PC-3 (cell line): ENCODE results near the gene NR2C2AP.

Source experiments
- EZH2phosphoT487 ChIP-seq: fragments of 300-600 bp; sonication (generic); IDR thresholded peaks from 2 replicates; pipeline ENCODE4 v1.6.1; 2018; ENCODE audit warnings: mild to moderate bottlenecking, antibody characterized with exemption, low read length, borderline replicate concordance
- TF ChIP-seq, protein P1 (sequence below): fragments of 300-600 bp; sonication (generic); conservative IDR thresholded peaks from 2 replicates; pipeline ENCODE4 v1.5.1; 2017; ENCODE audit warnings: antibody characterized with exemption, low read depth, mild to moderate bottlenecking, low read length

DNA sequence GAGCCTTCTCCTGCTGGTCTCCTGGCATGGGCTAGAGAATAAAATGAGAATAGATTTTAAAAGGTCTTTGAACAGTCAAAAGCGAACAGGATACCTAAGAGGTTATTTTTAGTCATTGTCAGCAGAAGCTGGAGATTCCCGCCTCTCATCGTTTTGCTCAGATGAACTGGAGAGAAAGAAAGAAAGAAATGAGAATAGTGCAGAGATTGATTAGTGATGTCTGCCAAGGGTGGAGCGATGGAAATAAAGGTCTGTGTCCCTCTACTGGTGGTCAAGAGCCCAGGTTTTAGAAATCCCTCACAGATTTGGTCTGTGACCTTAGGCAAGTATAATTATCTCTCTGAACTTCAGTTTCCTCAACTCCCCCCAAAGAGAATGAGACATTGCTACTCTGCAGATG, 13.9 kb upstream of the NR2C2AP start:
- TF ChIP-seq EZH2phosphoT487: no peak
- TF ChIP-seq, protein P1, sequence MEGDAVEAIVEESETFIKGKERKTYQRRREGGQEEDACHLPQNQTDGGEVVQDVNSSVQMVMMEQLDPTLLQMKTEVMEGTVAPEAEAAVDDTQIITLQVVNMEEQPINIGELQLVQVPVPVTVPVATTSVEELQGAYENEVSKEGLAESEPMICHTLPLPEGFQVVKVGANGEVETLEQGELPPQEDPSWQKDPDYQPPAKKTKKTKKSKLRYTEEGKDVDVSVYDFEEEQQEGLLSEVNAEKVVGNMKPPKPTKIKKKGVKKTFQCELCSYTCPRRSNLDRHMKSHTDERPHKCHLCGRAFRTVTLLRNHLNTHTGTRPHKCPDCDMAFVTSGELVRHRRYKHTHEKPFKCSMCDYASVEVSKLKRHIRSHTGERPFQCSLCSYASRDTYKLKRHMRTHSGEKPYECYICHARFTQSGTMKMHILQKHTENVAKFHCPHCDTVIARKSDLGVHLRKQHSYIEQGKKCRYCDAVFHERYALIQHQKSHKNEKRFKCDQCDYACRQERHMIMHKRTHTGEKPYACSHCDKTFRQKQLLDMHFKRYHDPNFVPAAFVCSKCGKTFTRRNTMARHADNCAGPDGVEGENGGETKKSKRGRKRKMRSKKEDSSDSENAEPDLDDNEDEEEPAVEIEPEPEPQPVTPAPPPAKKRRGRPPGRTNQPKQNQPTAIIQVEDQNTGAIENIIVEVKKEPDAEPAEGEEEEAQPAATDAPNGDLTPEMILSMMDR: peak; percentile 48
